ENCODE results near the gene PLPP7.
"Not testable (repeated sequence)": the region's sequence is repeated elsewhere in the genome, so short reads cannot be mapped to it uniquely, and the experiment has no call there.

The PLPP7 gene

GRCh38 chr9:131270171-131271015 lies 19.1 kb upstream of the PLPP7 start:
- peak in 1 of 4 experiments; percentile 29 for DNase-seq

DNA sequence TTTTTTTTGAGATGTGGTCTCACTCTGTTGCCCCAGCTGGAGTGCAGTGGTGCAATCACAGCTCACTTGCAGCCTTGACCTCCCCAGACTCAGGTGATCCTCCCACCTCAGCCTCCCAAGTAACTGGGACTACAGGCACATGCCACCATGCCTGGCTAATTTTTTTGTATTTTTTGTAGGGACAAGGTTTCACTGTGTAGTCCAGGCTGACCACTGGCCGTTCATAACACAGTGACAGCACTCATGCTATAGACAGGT lies 18.6 kb upstream of the PLPP7 start:
- DNase-seq = not testable (repeated sequence)

DNA sequence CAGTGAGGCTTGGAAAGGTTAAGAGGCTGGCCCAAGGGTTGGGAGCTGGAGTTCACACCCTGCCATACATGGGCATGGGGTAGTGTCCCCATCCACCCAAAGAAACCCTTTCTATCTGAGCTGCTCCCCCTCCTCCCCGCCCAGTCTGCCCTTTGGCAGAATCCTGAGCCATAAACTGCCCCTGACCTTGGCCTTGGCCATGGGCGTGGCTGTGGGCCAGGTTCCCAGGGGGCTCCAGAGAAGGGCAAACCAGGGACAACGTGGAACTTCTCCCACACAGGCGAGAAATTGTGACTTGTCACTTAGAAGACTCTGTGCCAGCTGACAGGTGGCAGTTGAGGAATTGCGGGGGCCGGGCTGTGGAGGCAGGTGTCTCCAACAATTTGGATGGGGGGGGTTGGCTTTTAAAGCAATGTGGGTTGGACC lies 18.0 kb upstream of the PLPP7 start:
- DNase-seq = no peak

DNA sequence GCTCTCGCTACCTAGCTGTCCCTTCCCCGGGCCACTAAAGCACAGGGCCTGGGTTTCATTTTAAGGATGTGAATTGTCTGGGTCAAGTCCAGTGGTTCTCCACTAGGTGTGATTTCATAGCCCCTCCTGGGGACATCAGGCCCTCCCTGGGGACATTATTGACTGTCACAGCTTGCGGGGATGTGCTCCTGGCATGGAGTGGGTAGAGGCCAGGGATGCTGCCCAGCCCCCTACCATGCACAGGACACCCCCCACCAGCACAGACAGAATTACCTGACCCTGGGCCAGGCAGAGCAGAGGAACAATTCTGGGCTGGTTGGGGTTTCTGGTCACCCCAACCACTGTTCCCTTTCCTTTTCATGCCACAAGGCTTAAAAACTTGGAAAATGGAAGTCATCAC lies 17.3 kb upstream of the PLPP7 start:
- DNase-seq = no peak

- no peak for DNase-seq
These were observed 16.2 kb upstream of the PLPP7 start for GRCh38 chr9:131273146-131273855.

DNA sequence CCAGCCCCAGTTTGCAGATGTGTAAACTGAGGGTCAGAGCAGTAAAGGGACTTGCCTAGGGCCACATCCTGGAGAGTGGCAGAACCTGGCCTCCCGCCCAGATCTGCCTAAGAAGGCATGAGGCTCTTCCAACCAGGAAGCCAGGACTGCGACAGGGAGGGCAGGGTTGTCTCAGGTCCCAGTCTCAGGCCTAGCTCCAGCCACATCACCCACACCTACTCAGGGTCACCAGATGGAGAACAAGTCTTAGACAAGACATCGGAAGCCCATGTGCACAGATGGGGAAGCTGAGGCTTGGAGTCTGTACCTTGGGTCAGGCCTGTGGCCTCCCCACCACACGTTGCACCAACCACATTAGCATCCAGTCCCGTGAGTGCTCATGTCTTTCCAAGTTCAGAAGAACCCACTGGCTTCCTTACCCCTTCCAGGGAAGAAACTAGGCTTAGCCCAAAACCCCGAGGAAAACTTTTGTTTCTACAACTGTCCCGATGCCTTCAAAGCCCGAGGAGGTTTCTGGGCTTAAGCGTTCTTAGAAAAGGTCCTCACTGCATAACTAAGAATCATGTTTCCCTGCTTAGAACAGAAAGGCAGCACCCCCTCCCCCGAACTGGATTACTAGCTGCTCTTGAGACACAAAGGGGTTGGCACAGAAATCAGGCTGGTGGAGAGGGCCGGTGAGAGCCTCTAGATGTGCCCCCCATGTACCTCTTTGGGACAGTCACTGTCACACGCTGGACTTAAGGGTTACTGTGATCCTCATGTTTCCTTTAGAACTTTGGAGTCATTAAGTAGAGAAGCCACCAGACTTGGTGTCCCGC lies 15.5 kb upstream of the PLPP7 start:
- no peak for DNase-seq

GRCh38 chr9:131274674-131275331 lies 14.7 kb upstream of the PLPP7 start:
- no peak for DNase-seq

- no peak for DNase-seq
These were observed 14.0 kb upstream of the PLPP7 start for GRCh38 chr9:131275332-131276093.

GRCh38 chr9:131276094-131276888 lies 13.2 kb upstream of the PLPP7 start, which contains the start of gene FAM78A:
Gene FAM78A (minus strand): TSS chr9:131276510. CDS start chr9:131276179, 331 bp downstream.
- peak in 2 of 4 experiments; percentile 18 to 32 for DNase-seq

GRCh38 chr9:131276891-131277286 lies 12.6 kb upstream of the PLPP7 start:
- no peak for DNase-seq

- DNase-seq = no peak
These were observed 12.1 kb upstream of the PLPP7 start for GRCh38 chr9:131277287-131277909.

GRCh38 chr9:131277910-131278701 lies 11.4 kb upstream of the PLPP7 start:
- peak; percentile 36 to 48 (median 46) for DNase-seq

- no peak for DNase-seq
These were observed 10.8 kb upstream of the PLPP7 start for GRCh38 chr9:131278702-131279111.

GRCh38 chr9:131279196-131279862 lies 10.2 kb upstream of the PLPP7 start:
- DNase-seq = no peak

GRCh38 chr9:131279863-131280570 lies 9.5 kb upstream of the PLPP7 start:
- no peak for DNase-seq

DNA sequence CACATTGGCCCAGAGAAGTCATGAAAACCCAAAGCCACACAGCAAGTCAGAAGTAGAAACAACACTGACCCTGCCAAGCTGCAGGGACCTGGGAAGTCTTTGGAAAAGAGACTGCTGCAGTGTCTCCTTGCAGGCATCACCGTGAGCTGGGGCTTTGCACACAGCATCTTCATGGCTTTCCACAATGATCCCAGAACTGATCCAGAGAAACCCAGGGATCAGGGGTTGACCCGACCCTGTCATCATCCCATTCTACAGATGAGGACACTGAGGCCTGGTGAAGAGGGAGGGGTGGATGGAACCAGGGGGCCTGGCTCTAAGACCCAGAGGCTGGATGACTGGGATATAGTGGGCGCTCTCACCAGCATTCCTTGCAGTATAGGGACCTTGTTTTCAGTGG lies 8.9 kb upstream of the PLPP7 start:
- no peak for DNase-seq

DNA sequence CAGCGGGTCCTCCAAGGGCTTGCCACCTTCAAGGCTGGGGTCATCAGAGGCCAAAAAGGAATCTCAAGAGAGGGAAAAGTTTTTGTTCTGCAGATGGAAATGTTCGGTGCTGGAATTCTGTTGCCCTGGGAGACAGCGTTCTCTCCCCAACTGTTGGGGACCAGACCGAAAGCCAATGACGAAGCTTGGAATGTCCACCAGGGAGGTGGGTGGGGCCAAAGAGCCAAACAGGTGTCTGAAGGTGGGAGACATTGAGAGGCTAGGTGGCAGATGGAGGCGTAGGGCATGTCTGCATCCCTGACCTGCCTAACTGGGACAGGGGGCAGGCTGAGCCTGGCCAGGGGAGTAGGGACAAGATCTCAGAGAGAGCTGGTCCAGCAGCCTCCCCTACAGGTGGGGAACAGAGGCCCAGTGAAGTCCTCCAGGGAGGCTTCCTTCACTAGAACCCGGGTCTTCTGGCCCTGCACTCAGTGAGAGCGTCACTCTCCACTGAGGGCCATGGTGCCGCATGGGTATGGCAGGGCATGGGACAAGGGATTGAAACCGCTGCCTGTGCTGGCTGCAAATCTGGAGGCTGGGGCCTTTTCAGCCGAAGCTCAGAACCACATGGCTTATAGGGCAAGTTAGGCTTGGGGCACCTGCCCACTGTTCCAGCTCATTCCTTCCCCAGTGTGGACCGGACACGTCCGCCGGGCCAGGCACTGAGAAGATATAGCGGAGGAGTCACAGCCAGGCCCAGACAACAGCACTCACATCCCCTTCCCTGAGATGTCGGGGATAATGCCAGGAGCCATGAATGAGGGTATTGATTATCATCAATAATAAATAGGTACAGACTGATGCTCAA lies 8.2 kb upstream of the PLPP7 start:
- no peak for DNase-seq

DNA sequence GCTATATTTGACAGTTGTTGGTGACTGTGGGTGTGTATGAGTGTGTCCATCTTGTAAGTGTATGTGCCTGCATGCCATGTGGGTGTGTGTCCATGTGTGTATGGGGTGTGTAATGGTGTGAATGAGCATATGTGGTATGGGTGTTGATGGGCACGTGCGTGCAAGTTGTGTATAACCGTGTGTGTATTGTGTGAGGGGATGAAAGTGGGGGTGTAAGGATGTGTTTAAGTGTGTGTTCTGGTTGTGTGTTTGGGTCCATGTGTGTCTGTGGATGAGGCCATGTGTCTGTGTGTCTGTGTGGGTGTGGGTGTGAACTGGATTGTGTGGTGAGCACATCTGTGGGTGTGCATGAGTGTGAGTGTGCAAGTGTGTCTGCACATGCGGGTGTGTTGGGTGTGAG lies 7.3 kb upstream of the PLPP7 start:
- no peak for DNase-seq
